HG03103 (cell line): ENCODE results near the gene COG2.
A peak's percentile ranks its signal among the peaks of the same experiment; 100 is the strongest.
"Not testable (repeated sequence)": the region's sequence is repeated elsewhere in the genome, so short reads cannot be mapped to it uniquely, and the experiment has no call there.

ENCODE experiments used
- ATAC-seq: cut with Tn5 transposase; IDR thresholded peaks from one replicate; pipeline ENCODE4 v1.9.1; 2021; ENCODE audit warnings: low read depth; ENCODE audit not compliant: unreplicated experiment

The COG2 gene

GRCh38 chr1:230624097-230624713, 18.1 kb upstream of the COG2 start:
- ATAC-seq, result no peak

GRCh38 chr1:230626232-230626631, 16.0 kb upstream of the COG2 start:
- no peak for ATAC-seq

GRCh38 chr1:230627767-230628166, 14.5 kb upstream of the COG2 start:
- ATAC-seq, result no peak

- ATAC-seq, result no peak
Observed at GRCh38 chr1:230629511-230629910, 12.8 kb upstream of the COG2 start.

- ATAC-seq, result no peak
Observed at GRCh38 chr1:230631477-230631876, 10.8 kb upstream of the COG2 start.

GRCh38 chr1:230632273-230632873, 9.9 kb upstream of the COG2 start:
- ATAC-seq, result no peak

- no peak for ATAC-seq
Observed at GRCh38 chr1:230633469-230633868, 8.8 kb upstream of the COG2 start.

GRCh38 chr1:230634384-230634783, 7.9 kb upstream of the COG2 start:
- ATAC-seq, result no peak

- no peak for ATAC-seq
Observed at GRCh38 chr1:230636575-230637148, 5.6 kb upstream of the COG2 start.

GRCh38 chr1:230639714-230640209, 2.5 kb upstream of the COG2 start:
- no peak for ATAC-seq

GRCh38 chr1:230641346-230641745, 935 bp upstream of the COG2 start:
- no peak for ATAC-seq

- ATAC-seq, result peak; percentile 1
Observed at GRCh38 chr1:230641900-230642262, 400 bp upstream of the COG2 start.

GRCh38 chr1:230643908-230644307, 1.6 kb downstream of the COG2 start:
- no peak for ATAC-seq

- no peak for ATAC-seq
Observed at GRCh38 chr1:230646710-230647302, 4.5 kb downstream of the COG2 start.

- no peak for ATAC-seq
Observed at GRCh38 chr1:230647321-230647720, 5.0 kb downstream of the COG2 start.

GRCh38 chr1:230648114-230648513, 5.8 kb downstream of the COG2 start:
- ATAC-seq, result no peak

- ATAC-seq, result no peak
Observed at GRCh38 chr1:230650300-230650699, 8.0 kb downstream of the COG2 start.

GRCh38 chr1:230651235-230651634, 9.0 kb downstream of the COG2 start:
- ATAC-seq, result no peak

- not testable (repeated sequence) for ATAC-seq
Observed at GRCh38 chr1:230656719-230657118, 14.4 kb downstream of the COG2 start.

GRCh38 chr1:230658103-230658502, 15.8 kb downstream of the COG2 start:
- not testable (repeated sequence) for ATAC-seq

- no peak for ATAC-seq
Observed at GRCh38 chr1:230658691-230659090, 16.4 kb downstream of the COG2 start.

- no peak for ATAC-seq
Observed at GRCh38 chr1:230661976-230662375, 19.7 kb downstream of the COG2 start.
